ENCODE results near the gene ZFP1.

GRCh38 chr16:75160386-75160785 lies 12.1 kb downstream of the ZFP1 start:
- TF ChIP-seq, protein P1, sequence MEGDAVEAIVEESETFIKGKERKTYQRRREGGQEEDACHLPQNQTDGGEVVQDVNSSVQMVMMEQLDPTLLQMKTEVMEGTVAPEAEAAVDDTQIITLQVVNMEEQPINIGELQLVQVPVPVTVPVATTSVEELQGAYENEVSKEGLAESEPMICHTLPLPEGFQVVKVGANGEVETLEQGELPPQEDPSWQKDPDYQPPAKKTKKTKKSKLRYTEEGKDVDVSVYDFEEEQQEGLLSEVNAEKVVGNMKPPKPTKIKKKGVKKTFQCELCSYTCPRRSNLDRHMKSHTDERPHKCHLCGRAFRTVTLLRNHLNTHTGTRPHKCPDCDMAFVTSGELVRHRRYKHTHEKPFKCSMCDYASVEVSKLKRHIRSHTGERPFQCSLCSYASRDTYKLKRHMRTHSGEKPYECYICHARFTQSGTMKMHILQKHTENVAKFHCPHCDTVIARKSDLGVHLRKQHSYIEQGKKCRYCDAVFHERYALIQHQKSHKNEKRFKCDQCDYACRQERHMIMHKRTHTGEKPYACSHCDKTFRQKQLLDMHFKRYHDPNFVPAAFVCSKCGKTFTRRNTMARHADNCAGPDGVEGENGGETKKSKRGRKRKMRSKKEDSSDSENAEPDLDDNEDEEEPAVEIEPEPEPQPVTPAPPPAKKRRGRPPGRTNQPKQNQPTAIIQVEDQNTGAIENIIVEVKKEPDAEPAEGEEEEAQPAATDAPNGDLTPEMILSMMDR (IDR thresholded peaks at IDR 0.05): no peak
- TF ChIP-seq POLR2A (IDR thresholded peaks at IDR 0.05) (no peak), POLR2AphosphoS5 (IDR thresholded peaks at IDR 0.05) (no peak)
